Caco-2 (cell line): ENCODE measurements around the gene PET100. TPM values are rescaled to one million over a fixed set of nuclear protein-coding genes. Genes with fewer than 3 reads are reported as not detected.
A peak's percentile ranks its signal among the peaks of the same experiment; 100 is the strongest.

Experiments
- BruUV-seq: library from RNA; stranded (reverse); fragments of 400-500 nt; replicated peaks from 2 replicates; lab custom pipeline; 2021; lab: Mats Ljungman, UMichigan
- CTCF ChIA-PET: fragments of 300-600 bp; sonication (Branson Sonifier 250); formaldehyde crosslinking; loops from one replicate; lab custom pipeline; 2022; ENCODE audit warnings: antibody characterized with exemption; lab: Charles Lee
- POLR2A ChIA-PET: fragments of 300-600 bp; sonication (Branson Sonifier 250); formaldehyde crosslinking; loops from one replicate; lab custom pipeline; 2022; ENCODE audit warnings: antibody characterized with exemption; lab: Charles Lee
- DNase-seq, 2 experiments: peaks; one replicate each; pipeline versions ENCODE4 v3.0.0 to v3.0.0-alpha.2; 2020 to 2022
- H3K27me3 ChIP-seq: replicated peaks from 2 replicates; pipeline ENCODE4 v1.6.0; 2011; ENCODE audit warnings: low read length; ENCODE audit not compliant: control insufficient read depth, insufficient read depth
- H3K36me3 ChIP-seq: 2 replicates; pipeline ENCODE4 v1.5.1; 2011; ENCODE audit warnings: low read length; ENCODE audit not compliant: control insufficient read depth, insufficient read depth
- H3K4me1 ChIP-seq: fragments of 250-450 bp; sonication (Bioruptor Pico); 2 replicates; pipeline ENCODE4 v1.5.1; 2020; ENCODE audit warnings: mild to moderate bottlenecking
- H3K4me3 ChIP-seq: 2 replicates; pipeline ENCODE4 v1.5.1; 2011; ENCODE audit warnings: low read depth, mild to moderate bottlenecking, control low read depth, low read length
- H3K9me3 ChIP-seq: fragments of 250-450 bp; sonication (Bioruptor Pico); 2 replicates; pipeline ENCODE4 v1.5.1; 2020; ENCODE audit warnings: mild to moderate bottlenecking, moderate library complexity
- H3K27ac Mint-ChIP-seq: one replicate; pipeline ENCODE4 v1.8.0; 2022; ENCODE audit warnings: mixed read lengths; ENCODE audit not compliant: unreplicated experiment
- H3K27me3 Mint-ChIP-seq: one replicate; pipeline ENCODE4 v1.8.0; 2022; ENCODE audit warnings: mixed read lengths; ENCODE audit not compliant: insufficient read depth, unreplicated experiment
- H3K36me3 Mint-ChIP-seq: one replicate; pipeline ENCODE4 v1.8.0; 2022; ENCODE audit warnings: mild to moderate bottlenecking, mixed read lengths; ENCODE audit not compliant: insufficient read depth, unreplicated experiment
- H3K4me1 Mint-ChIP-seq: one replicate; pipeline ENCODE4 v1.8.0; 2022; ENCODE audit warnings: low read depth, mixed read lengths; ENCODE audit not compliant: unreplicated experiment
- H3K4me3 Mint-ChIP-seq: one replicate; pipeline ENCODE4 v1.8.0; 2022; ENCODE audit warnings: mild to moderate bottlenecking, moderate library complexity, mixed read lengths; ENCODE audit not compliant: unreplicated experiment
- H3K9me3 Mint-ChIP-seq: one replicate; pipeline ENCODE4 v1.8.0; 2022; ENCODE audit warnings: mixed read lengths; ENCODE audit not compliant: unreplicated experiment
- intact Hi-C: fragments of 100-400 bp; cut with micrococcal nuclease; formaldehyde crosslinking; loops from one replicate; pipeline ENCODE4 v1.10.0; 2022; ENCODE audit not compliant: unreplicated experiment
- total RNA-seq: library from RNA; stranded (reverse); gene quantifications from 2 replicates; pipeline ENCODE4 v1.2.3, GENCODE V29; 2022
- TF ChIP-seq, protein P1 (sequence below), 2 experiments: fragments of 200-600 bp in 1 of 2; IDR thresholded peaks; 1 replicate in 1 of 2; 2 replicates in 1 of 2; pipeline versions ENCODE4 v1.5.1 to v1.8.0; 2011 to 2022; ENCODE audit warnings: antibody characterized with exemption in 1 of 2, control low read depth in 1 of 2, inconsistent platforms in 1 of 2, low read depth in 1 of 2, low read length in 1 of 2, mild to moderate bottlenecking in 1 of 2, moderate library complexity in 1 of 2; ENCODE audit not compliant: insufficient read depth in 1 of 2, severe bottlenecking in 1 of 2, unreplicated experiment in 1 of 2

The PET100 gene
- total RNA-seq, 1 experiment from 2014 or later: 139 TPM

DNA sequence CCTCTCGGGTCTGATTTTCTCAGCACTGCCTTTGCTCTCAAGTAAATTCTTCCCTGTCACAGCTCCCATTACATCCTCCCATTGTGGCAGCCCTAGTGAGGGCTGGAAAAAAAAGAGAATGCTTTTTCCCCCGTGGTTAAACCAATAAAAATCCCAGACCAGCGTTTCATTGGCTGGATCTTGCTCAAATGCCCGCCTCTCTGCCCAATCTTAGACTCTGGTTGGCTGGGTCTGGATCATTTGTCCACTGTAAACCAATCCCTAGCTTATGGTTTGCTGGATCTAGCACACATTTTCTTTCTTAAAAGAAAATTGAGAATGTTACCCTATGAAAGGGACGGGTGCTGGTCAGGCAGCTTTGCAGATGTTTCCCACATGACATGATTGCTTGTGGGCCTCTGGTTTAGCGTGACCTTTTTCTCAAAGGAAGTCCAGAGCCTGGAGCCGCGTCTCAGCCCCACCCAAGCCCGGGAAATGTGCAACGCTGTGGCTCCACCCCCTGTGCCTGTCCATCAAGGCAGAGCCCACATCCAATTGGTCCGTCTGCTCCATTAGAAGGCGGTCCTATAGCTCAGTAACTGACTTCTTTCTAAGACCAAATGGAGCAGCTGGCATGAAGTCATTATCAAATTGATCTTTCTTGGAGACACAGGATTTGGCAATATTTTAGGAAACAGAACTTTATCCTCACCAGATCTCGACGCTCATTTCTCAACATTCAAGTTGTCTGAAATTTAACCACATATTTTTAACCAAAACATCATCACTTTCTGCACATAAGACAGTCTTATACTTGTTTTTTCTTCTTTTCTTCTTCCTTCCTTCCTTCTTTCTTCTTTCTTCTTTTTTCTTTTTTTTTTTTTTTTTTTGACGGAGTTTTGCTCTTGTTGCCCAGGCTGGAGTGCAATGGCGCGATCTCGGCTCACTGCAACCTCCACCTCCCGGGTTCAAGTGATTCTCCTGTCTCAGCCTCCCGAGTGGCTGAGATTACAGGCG, 44.7 kb downstream of the PET100 start:
- CTCF ChIA-PET: interaction anchor here (0.8 to 1.2 kb wide), 2 partner anchors 17 to 106 kb away, joined by 5 to 7 read pairs; no protein-coding TSS in a partner anchor

DNA sequence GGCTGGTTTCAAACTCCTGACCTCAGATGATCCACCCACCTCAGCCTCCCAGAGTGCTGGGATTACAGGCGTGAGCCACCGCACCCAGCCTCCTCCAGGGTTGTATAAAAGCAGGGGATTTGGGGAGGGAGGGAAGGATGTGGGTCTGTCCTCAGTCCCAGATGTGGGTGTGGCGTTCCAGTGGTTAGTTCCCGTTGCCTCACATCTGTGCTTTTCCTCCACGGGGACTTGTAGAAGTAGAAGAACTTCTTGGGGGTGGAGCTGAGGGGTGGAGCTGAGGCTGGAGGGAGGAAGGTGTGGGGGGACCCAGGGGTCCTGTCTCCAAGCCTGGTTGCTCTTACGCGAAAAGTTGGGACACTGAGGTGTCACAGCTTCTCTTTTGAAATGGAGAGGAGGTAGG, 46.8 kb downstream of the PET100 start:
- peaks cover 10% of the 10 kb centered on the region for H3K9me3 Mint-ChIP-seq
- Histone ChIP-seq H3K36me3 (no peaks in the 10 kb centered on the region), H3K4me3 (no peak overlapping the region), H3K9me3 (no peaks in the 10 kb centered on the region), H3K27me3 (no peaks in the 10 kb centered on the region), H3K4me1 (peaks cover 5% of the 10 kb centered on the region; the same call in 1 of the 2 replicates)
- CTCF ChIA-PET: interaction anchor here (1.5 kb wide), 1 partner anchor 108 kb away, joined by 3 read pairs; no protein-coding TSS in a partner anchor
- H3K4me3 Mint-ChIP-seq: no peak overlapping the region
- peaks cover 3% of the 10 kb centered on the region for H3K27me3 Mint-ChIP-seq
- no peaks in the 10 kb centered on the region for H3K4me1 Mint-ChIP-seq
- H3K27ac Mint-ChIP-seq: no peak overlapping the region
- H3K36me3 Mint-ChIP-seq: peaks cover 12% of the 10 kb centered on the region
- BruUV-seq: no TSS peak
- no peak for DNase-seq
- POLR2A ChIA-PET: interaction anchor here (0.6 kb wide), 1 partner anchor 108 kb away, joined by 8 read pairs; no protein-coding TSS in a partner anchor
- TF ChIP-seq, protein P1, sequence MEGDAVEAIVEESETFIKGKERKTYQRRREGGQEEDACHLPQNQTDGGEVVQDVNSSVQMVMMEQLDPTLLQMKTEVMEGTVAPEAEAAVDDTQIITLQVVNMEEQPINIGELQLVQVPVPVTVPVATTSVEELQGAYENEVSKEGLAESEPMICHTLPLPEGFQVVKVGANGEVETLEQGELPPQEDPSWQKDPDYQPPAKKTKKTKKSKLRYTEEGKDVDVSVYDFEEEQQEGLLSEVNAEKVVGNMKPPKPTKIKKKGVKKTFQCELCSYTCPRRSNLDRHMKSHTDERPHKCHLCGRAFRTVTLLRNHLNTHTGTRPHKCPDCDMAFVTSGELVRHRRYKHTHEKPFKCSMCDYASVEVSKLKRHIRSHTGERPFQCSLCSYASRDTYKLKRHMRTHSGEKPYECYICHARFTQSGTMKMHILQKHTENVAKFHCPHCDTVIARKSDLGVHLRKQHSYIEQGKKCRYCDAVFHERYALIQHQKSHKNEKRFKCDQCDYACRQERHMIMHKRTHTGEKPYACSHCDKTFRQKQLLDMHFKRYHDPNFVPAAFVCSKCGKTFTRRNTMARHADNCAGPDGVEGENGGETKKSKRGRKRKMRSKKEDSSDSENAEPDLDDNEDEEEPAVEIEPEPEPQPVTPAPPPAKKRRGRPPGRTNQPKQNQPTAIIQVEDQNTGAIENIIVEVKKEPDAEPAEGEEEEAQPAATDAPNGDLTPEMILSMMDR (IDR thresholded peaks at IDR 0.05; ENCODE audit: insufficient read depth in 1 of 2, low read depth in 1 of 2, low read length in 1 of 2, severe bottlenecking in 1 of 2, unreplicated experiment in 1 of 2): no peak
- intact Hi-C loops: no loop called here

More for the DNA sequence above, 44.7 kb downstream of the PET100 start:
- H3K27me3 Mint-ChIP-seq: peaks cover 6% of the 10 kb centered on the region
- H3K4me1 ChIP-seq: no peaks in the 10 kb centered on the region
- no peak overlapping the region for H3K27ac Mint-ChIP-seq
- no peaks in the 10 kb centered on the region for H3K36me3 ChIP-seq
- BruUV-seq: no TSS peak
- H3K27me3 ChIP-seq: no peaks in the 10 kb centered on the region
- peaks cover 16% of the 10 kb centered on the region for H3K36me3 Mint-ChIP-seq
- no peak overlapping the region for H3K4me3 ChIP-seq
- no peaks in the 10 kb centered on the region for H3K4me1 Mint-ChIP-seq
- DNase-seq: peak; percentile 59 to 68
- intact Hi-C loops: no loop called here
- TF ChIP-seq, protein P1 (IDR thresholded peaks at IDR 0.05; ENCODE audit: insufficient read depth in 1 of 2, low read depth in 1 of 2, low read length in 1 of 2, severe bottlenecking in 1 of 2, unreplicated experiment in 1 of 2): no peak
- H3K9me3 Mint-ChIP-seq: peaks cover 10% of the 10 kb centered on the region
- no peak overlapping the region for H3K4me3 Mint-ChIP-seq
- H3K9me3 ChIP-seq: no peaks in the 10 kb centered on the region
- POLR2A ChIA-PET: interaction anchor here (0.5 kb wide), 1 partner anchor 223 kb away, joined by 3 read pairs; no protein-coding TSS in a partner anchor

DNA sequence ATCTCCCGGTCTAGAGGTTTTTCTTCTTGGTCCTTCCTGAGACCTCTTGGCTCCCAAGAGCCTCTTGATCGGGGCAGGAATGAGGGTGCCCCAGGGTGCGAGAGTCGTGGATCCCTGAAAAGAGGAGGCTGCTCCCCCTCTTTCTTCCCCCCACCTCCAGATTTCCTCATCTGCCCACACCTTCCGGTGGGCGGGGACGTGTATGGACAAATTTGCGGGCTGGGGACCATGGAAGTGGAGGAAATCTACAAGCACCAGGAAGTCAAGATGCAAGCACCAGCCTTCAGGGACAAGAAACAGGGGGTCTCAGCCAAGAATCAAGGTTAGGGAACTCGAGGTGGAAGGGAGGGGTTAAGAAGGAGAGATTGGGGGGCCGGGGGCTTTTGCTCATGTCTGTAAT, 47.3 kb downstream of the PET100 start, which contains the start of gene MCEMP1:
TSS of gene MCEMP1 (plus strand) at position 237 of the 400 bp plus-strand sequence. CDS start at position 268, 31 bp downstream.
- POLR2A ChIA-PET: no interaction called here
- peaks cover 12% of the 10 kb centered on the region for H3K36me3 Mint-ChIP-seq
- H3K4me3 Mint-ChIP-seq: no peak within 1 kb of the TSS
- no peaks in the 10 kb centered on the region for H3K36me3 ChIP-seq
- BruUV-seq: no TSS peak
- TF ChIP-seq, protein P1 (IDR thresholded peaks at IDR 0.05; ENCODE audit: insufficient read depth in 1 of 2, low read depth in 1 of 2, low read length in 1 of 2, severe bottlenecking in 1 of 2, unreplicated experiment in 1 of 2): no peak
- H3K27ac Mint-ChIP-seq: no peak within 1 kb of the TSS
- H3K9me3 Mint-ChIP-seq: peaks cover 10% of the 10 kb centered on the region
- H3K9me3 ChIP-seq: no peaks in the 10 kb centered on the region
- H3K4me3 ChIP-seq: no peak within 1 kb of the TSS
- DNase-seq: no peak
- peaks cover 3% of the 10 kb centered on the region for H3K27me3 Mint-ChIP-seq
- H3K4me1 Mint-ChIP-seq: no peaks in the 10 kb centered on the region
- CTCF ChIA-PET: interaction anchor here (1.5 kb wide), 1 partner anchor 109 kb away, joined by 3 read pairs; no protein-coding TSS in a partner anchor
- intact Hi-C loops: no loop called here
- H3K27me3 ChIP-seq: no peaks in the 10 kb centered on the region
- H3K4me1 ChIP-seq: peaks cover 10% of the 10 kb centered on the region; the same call in 1 of the 2 replicates
